Stimulated activated naive CD8-positive, alpha-beta T cell treated with anti-CD3 and anti-CD28 coated beads, Interleukin-15, Interleukin-2, amounts not matched to agents 100 ng/mL and 50 ng/mL, for 24 hours (primary cell): ENCODE results near the gene OTOF.

Source experiments
- H3K27ac Mint-ChIP-seq: one replicate; pipeline ENCODE4 v1.8.0; 2021; ENCODE audit warnings: mild to moderate bottlenecking, mixed read lengths
- H3K27me3 Mint-ChIP-seq: one replicate; pipeline ENCODE4 v1.8.0; 2021; ENCODE audit warnings: mixed read lengths
- H3K36me3 Mint-ChIP-seq: one replicate; pipeline ENCODE4 v1.8.0; 2021; ENCODE audit warnings: low read depth, mixed read lengths
- H3K4me1 Mint-ChIP-seq: one replicate; pipeline ENCODE4 v1.8.0; 2021; ENCODE audit warnings: low read depth, mixed read lengths
- H3K4me3 Mint-ChIP-seq: one replicate; pipeline ENCODE4 v1.8.0; 2021; ENCODE audit warnings: mild to moderate bottlenecking, mixed read lengths
- H3K9me3 Mint-ChIP-seq: one replicate; pipeline ENCODE4 v1.8.0; 2021; ENCODE audit warnings: mixed read lengths

The OTOF gene

GRCh38 chr2:26489213-26489850, 11.4 kb upstream of the OTOF start:
- Mint-ChIP-seq H3K4me3 (no peak overlapping the region), H3K27me3 (peaks cover 3% of the 10 kb centered on the region), H3K36me3 (no peaks in the 10 kb centered on the region), H3K4me1 (no peaks in the 10 kb centered on the region), H3K9me3 (no peaks in the 10 kb centered on the region), H3K27ac (no peak overlapping the region)

- no peak overlapping the region for H3K27ac Mint-ChIP-seq
- no peaks in the 10 kb centered on the region for H3K36me3 Mint-ChIP-seq
- H3K9me3 Mint-ChIP-seq: no peaks in the 10 kb centered on the region
- H3K27me3 Mint-ChIP-seq: peaks cover 3% of the 10 kb centered on the region
- H3K4me1 Mint-ChIP-seq: no peaks in the 10 kb centered on the region
- H3K4me3 Mint-ChIP-seq: no peak overlapping the region
Measured at GRCh38 chr2:26488463-26489212, 10.7 kb upstream of the OTOF start.

GRCh38 chr2:26487192-26487591, 9.3 kb upstream of the OTOF start:
- Mint-ChIP-seq H3K27ac (no peak overlapping the region), H3K27me3 (peaks cover 3% of the 10 kb centered on the region), H3K4me1 (no peaks in the 10 kb centered on the region), H3K9me3 (no peaks in the 10 kb centered on the region), H3K4me3 (no peak overlapping the region), H3K36me3 (no peaks in the 10 kb centered on the region)

GRCh38 chr2:26486789-26487188, 8.9 kb upstream of the OTOF start:
- Mint-ChIP-seq H3K4me3 (no peak overlapping the region), H3K4me1 (no peaks in the 10 kb centered on the region), H3K27me3 (peaks cover 3% of the 10 kb centered on the region), H3K27ac (no peak overlapping the region), H3K36me3 (no peaks in the 10 kb centered on the region), H3K9me3 (no peaks in the 10 kb centered on the region)

GRCh38 chr2:26485725-26486418, 7.9 kb upstream of the OTOF start:
- Mint-ChIP-seq H3K9me3 (no peaks in the 10 kb centered on the region), H3K27me3 (peaks cover 3% of the 10 kb centered on the region), H3K36me3 (no peaks in the 10 kb centered on the region), H3K4me1 (no peaks in the 10 kb centered on the region), H3K27ac (no peak overlapping the region), H3K4me3 (no peak overlapping the region)

GRCh38 chr2:26485099-26485498, 7.2 kb upstream of the OTOF start:
- H3K9me3 Mint-ChIP-seq: no peaks in the 10 kb centered on the region
- H3K4me1 Mint-ChIP-seq: no peaks in the 10 kb centered on the region
- H3K4me3 Mint-ChIP-seq: no peak overlapping the region
- peaks cover 3% of the 10 kb centered on the region for H3K27me3 Mint-ChIP-seq
- no peak overlapping the region for H3K27ac Mint-ChIP-seq
- H3K36me3 Mint-ChIP-seq: no peaks in the 10 kb centered on the region

GRCh38 chr2:26484579-26484978, 6.7 kb upstream of the OTOF start:
- Mint-ChIP-seq H3K9me3 (no peaks in the 10 kb centered on the region), H3K4me3 (no peak overlapping the region)

GRCh38 chr2:26483957-26484565, 6.1 kb upstream of the OTOF start:
- H3K9me3 Mint-ChIP-seq: no peaks in the 10 kb centered on the region
- H3K36me3 Mint-ChIP-seq: no peaks in the 10 kb centered on the region
- H3K27me3 Mint-ChIP-seq: peaks cover 3% of the 10 kb centered on the region
- H3K4me3 Mint-ChIP-seq: no peak overlapping the region
- H3K27ac Mint-ChIP-seq: no peak overlapping the region
- H3K4me1 Mint-ChIP-seq: no peaks in the 10 kb centered on the region

More at GRCh38 chr2:26484579-26484978, 6.7 kb upstream of the OTOF start:
- no peaks in the 10 kb centered on the region for H3K4me1 Mint-ChIP-seq
- H3K27ac Mint-ChIP-seq: no peak overlapping the region
- H3K27me3 Mint-ChIP-seq: peaks cover 3% of the 10 kb centered on the region
- no peaks in the 10 kb centered on the region for H3K36me3 Mint-ChIP-seq

- Mint-ChIP-seq H3K27me3 (peaks cover 3% of the 10 kb centered on the region), H3K9me3 (no peaks in the 10 kb centered on the region), H3K36me3 (no peaks in the 10 kb centered on the region), H3K4me1 (no peaks in the 10 kb centered on the region), H3K27ac (no peak overlapping the region), H3K4me3 (no peak overlapping the region)
Measured at GRCh38 chr2:26483516-26483915, 5.6 kb upstream of the OTOF start.

GRCh38 chr2:26483027-26483326, 5.1 kb upstream of the OTOF start:
- H3K9me3 Mint-ChIP-seq: no peaks in the 10 kb centered on the region
- no peaks in the 10 kb centered on the region for H3K4me1 Mint-ChIP-seq
- no peak overlapping the region for H3K4me3 Mint-ChIP-seq
- H3K36me3 Mint-ChIP-seq: no peaks in the 10 kb centered on the region
- no peak overlapping the region for H3K27ac Mint-ChIP-seq
- peaks cover 3% of the 10 kb centered on the region for H3K27me3 Mint-ChIP-seq

GRCh38 chr2:26482211-26483026, 4.5 kb upstream of the OTOF start:
- Mint-ChIP-seq H3K27me3 (peaks cover 3% of the 10 kb centered on the region), H3K27ac (no peak overlapping the region), H3K4me3 (no peak overlapping the region), H3K4me1 (peaks cover 3% of the 10 kb centered on the region), H3K9me3 (no peaks in the 10 kb centered on the region), H3K36me3 (no peaks in the 10 kb centered on the region)

- Mint-ChIP-seq H3K4me1 (peaks cover 4% of the 10 kb centered on the region), H3K36me3 (no peaks in the 10 kb centered on the region), H3K27me3 (peaks cover 3% of the 10 kb centered on the region), H3K9me3 (no peaks in the 10 kb centered on the region), H3K4me3 (no peak overlapping the region), H3K27ac (no peak overlapping the region)
Measured at GRCh38 chr2:26481706-26482105, 3.8 kb upstream of the OTOF start.

GRCh38 chr2:26480566-26481423, 2.9 kb upstream of the OTOF start:
- H3K27ac Mint-ChIP-seq: no peak overlapping the region
- no peaks in the 10 kb centered on the region for H3K9me3 Mint-ChIP-seq
- H3K4me1 Mint-ChIP-seq: peaks cover 4% of the 10 kb centered on the region
- no peak overlapping the region for H3K4me3 Mint-ChIP-seq
- peaks cover 2% of the 10 kb centered on the region for H3K27me3 Mint-ChIP-seq
- no peaks in the 10 kb centered on the region for H3K36me3 Mint-ChIP-seq
